ENCODE measurements around the gene CNPY4. TPM values are rescaled to one million over a fixed set of nuclear protein-coding genes. Genes with fewer than 3 reads are reported as not detected.

Gene CNPY4
- total and polyA plus RNA-seq, 2 donors (not counting 1 experiment from before 2014, with no cell fraction given), result 8.0 to 13.9 TPM

GRCh38 chr7:100087055-100087750, 32.2 kb upstream of the CNPY4 start:
- Histone ChIP-seq H4K20me1 (ENCODE audit: control insufficient read depth, insufficient read depth, low read length, poor library complexity, severe bottlenecking) (no peaks in the 10 kb centered on the region), H2AFZ (ENCODE audit: insufficient read depth, low read depth, low read length, poor library complexity, severe bottlenecking) (no peak overlapping the region), H3K4me1 (ENCODE audit: control insufficient read depth in 2 of 2, insufficient read depth in 2 of 2, low read length in 2 of 2) (peaks cover 22 to 28% of the 10 kb centered on the region in 2 donors), H3K27ac (ENCODE audit: low read length in 2 of 2) (no peak overlapping the region), H3K4me3 (ENCODE audit: control extremely low read depth in 1 of 5, extremely low read depth in 1 of 5, insufficient read depth in 1 of 5, low read depth in 2 of 5, low read length in 4 of 5) (no peak overlapping the region), H3K4me2 (replicated peaks; ENCODE audit: low read depth, low read length, poor library complexity, severe bottlenecking) (no peak overlapping the region), H3K36me3 (replicated peaks in 1 of 2; ENCODE audit: control extremely low read depth in 1 of 2, control insufficient read depth in 1 of 2, extremely low read depth in 1 of 2, insufficient read depth in 2 of 2, low read length in 1 of 2) (peaks cover 0 to 18% of the 10 kb centered on the region in 2 experiments), H3K79me2 (ENCODE audit: control insufficient read depth, insufficient read depth, low read length) (peaks cover 14% of the 10 kb centered on the region), H3K27me3 (replicated peaks in 1 of 4; ENCODE audit: control extremely low read depth in 1 of 4, control insufficient read depth in 3 of 4, insufficient read depth in 4 of 4, low read length in 3 of 4) (no peaks in the 10 kb centered on the region), H3K9ac (ENCODE audit: low read length) (no peak overlapping the region), H3K9me3 (ENCODE audit: control extremely low read depth in 1 of 3, control insufficient read depth in 2 of 3, insufficient read depth in 1 of 3, low read length in 2 of 3) (no peaks in the 10 kb centered on the region)
- no peaks in the 10 kb centered on the region for H3K9me3 Mint-ChIP-seq (ENCODE audit: insufficient read depth)
- no peak for TF ChIP-seq EZH2 (IDR thresholded peaks at IDR 0.05; ENCODE audit: borderline replicate concordance, insufficient read depth, low read depth, low read length, poor library complexity, severe bottlenecking)
- no peak for TF ChIP-seq CTCF (IDR thresholded peaks at IDR 0.05)
- 93% methylated on average over 8 of the region's 10 CpGs for WGBS (ENCODE audit: insufficient coverage)
- ChIA-PET POLR2A (interaction anchor here (0.7 kb wide), 1 partner anchor 969 kb away, joined by 11 read pairs; no protein-coding TSS in a partner anchor), CTCF (interaction anchor here (0.6 kb wide), 1 partner anchor 174 kb away, joined by 3 read pairs; no protein-coding TSS in a partner anchor)
- H3K27ac Mint-ChIP-seq, result peak overlapping the region; percentile 72
- intact Hi-C loops (cut with micrococcal nuclease), result loop anchor here (10.0 kb wide), 3 partner anchors 528 to 588 kb away; partner anchors contain the start of genes GNB2, MOSPD3, ZKSCAN5 and ZNF394
- peak overlapping the region; percentile 58 for H3K4me3 Mint-ChIP-seq
- DNase-seq (no peak), ATAC-seq (ENCODE audit: low read depth) (no peak)
- H3K27me3 Mint-ChIP-seq, result no peaks in the 10 kb centered on the region
- H3K4me1 Mint-ChIP-seq, result peaks cover 27% of the 10 kb centered on the region

All from B cell (primary cell).